HepG2 (cell line): ENCODE data around the gene CCDC57. TPM values are rescaled to one million over a fixed set of nuclear protein-coding genes. Genes with fewer than 3 reads are reported as not detected.

Experiments
- DNMT3B ChIP-seq: conservative IDR thresholded peaks from 2 replicates; pipeline ENCODE4 v1.6.1; 2016; ENCODE audit warnings: missing biosample characterization, control low read depth
- DRAP1 ChIP-seq: IDR thresholded peaks from 2 replicates; pipeline ENCODE4 v1.6.1; 2016; ENCODE audit warnings: missing genetic modification reagents, missing compliant biosample characterization
- GMEB2 ChIP-seq: IDR thresholded peaks from 2 replicates; pipeline ENCODE4 v1.6.1; 2016; ENCODE audit warnings: missing biosample characterization, missing genetic modification reagents, low read depth
- RBM22 ChIP-seq: fragments of 200-400 bp; formaldehyde crosslinking; optimal IDR thresholded peaks from 2 replicates; pipeline ENCODE3; 2017; ENCODE audit warnings: mild to moderate bottlenecking, low read length, moderate library complexity
- ZBTB33 ChIP-seq: sonication (generic); formaldehyde crosslinking; IDR thresholded peaks from 2 replicates; pipeline ENCODE4 v1.4.0; 2020; ENCODE audit warnings: missing genetic modification reagents
- ZBTB43 ChIP-seq: sonication (generic); formaldehyde crosslinking; conservative IDR thresholded peaks from 2 replicates; pipeline ENCODE4 v1.4.0; 2020; ENCODE audit warnings: missing genetic modification reagents
- ZMAT5 ChIP-seq: sonication (generic); formaldehyde crosslinking; IDR thresholded peaks from 2 replicates; pipeline ENCODE4 v1.5.0; 2020; ENCODE audit warnings: mild to moderate bottlenecking, low read depth, missing genetic modification reagents, borderline replicate concordance
- polyA plus RNA-seq, 8 experiments: library from polyadenylated mRNA; depleted of rRNA in 3 of 8; stranded (reverse) in 7 of 8; unstranded in 1 of 8; fragments of >200 nt; fragmentation: Illumina TruSeq in 4 of 8; extraction: Trizol in 4 of 8; gene quantifications; 2 replicates each; pipeline versions ENCODE4 v1.2.1 to v1.2.3, GENCODE V29; 2011 to 2016; ENCODE audit warnings: low read depth in 4 of 8, missing spikeins in 1 of 8, mixed read lengths in 1 of 8; ENCODE audit not compliant: insufficient read depth in 1 of 8
- total RNA-seq, 5 experiments: library from RNA; depleted of rRNA; stranded (reverse); fragments of >200 nt; fragmentation: Illumina TruSeq; extraction: Trizol; gene quantifications; 2 replicates each; pipeline ENCODE4 v1.2.3, GENCODE V29; 2016; ENCODE audit warnings: low read depth in 1 of 5
- TF ChIP-seq, protein P1 (sequence below): sonication (generic); formaldehyde crosslinking; IDR thresholded peaks from 2 replicates; pipeline ENCODE4 v1.5.0; 2020; ENCODE audit warnings: missing genetic modification reagents, mild to moderate bottlenecking, borderline replicate concordance
- TF ChIP-seq, protein P2 (sequence below): sonication (generic); formaldehyde crosslinking; IDR thresholded peaks from 2 replicates; pipeline ENCODE4 v1.4.0; 2020; ENCODE audit warnings: missing genetic modification reagents, mild to moderate bottlenecking, borderline replicate concordance

CCDC57 gene
- total and polyA plus RNA-seq, 2 of the 13 experiments (the other 11 are each of a cell fraction or from before 2014, with no cell fraction given): 59.3 to 59.9 TPM

GRCh38 chr17:82101767-82102679 lies 110.6 kb downstream of the CCDC57 start (continued):
- TF ChIP-seq ZBTB43 (CRISPR knock-in tag) (no peak), DNMT3B (no peak; the same call in 1 of the 2 replicates), ZBTB33 (CRISPR knock-in tag) (peak; percentile 67; the same call in 1 of the 2 replicates), DRAP1 (peak; percentile 60), RBM22 (peak; percentile 72), GMEB2 (no peak), ZMAT5 (no peak)
- TF ChIP-seq, protein P1, sequence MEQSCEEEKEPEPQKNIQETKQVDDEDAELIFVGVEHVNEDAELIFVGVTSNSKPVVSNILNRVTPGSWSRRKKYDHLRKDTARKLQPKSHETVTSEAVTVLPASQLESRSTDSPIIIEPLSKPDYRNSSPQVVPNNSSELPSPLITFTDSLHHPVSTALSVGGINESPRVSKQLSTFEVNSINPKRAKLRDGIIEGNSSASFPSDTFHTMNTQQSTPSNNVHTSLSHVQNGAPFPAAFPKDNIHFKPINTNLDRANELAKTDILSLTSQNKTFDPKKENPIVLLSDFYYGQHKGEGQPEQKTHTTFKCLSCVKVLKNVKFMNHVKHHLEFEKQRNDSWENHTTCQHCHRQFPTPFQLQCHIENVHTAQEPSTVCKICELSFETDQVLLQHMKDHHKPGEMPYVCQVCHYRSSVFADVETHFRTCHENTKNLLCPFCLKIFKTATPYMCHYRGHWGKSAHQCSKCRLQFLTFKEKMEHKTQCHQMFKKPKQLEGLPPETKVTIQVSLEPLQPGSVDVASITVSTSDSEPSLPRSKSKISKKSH (CRISPR knock-in tag): peak; percentile 92
- TF ChIP-seq, protein P2, sequence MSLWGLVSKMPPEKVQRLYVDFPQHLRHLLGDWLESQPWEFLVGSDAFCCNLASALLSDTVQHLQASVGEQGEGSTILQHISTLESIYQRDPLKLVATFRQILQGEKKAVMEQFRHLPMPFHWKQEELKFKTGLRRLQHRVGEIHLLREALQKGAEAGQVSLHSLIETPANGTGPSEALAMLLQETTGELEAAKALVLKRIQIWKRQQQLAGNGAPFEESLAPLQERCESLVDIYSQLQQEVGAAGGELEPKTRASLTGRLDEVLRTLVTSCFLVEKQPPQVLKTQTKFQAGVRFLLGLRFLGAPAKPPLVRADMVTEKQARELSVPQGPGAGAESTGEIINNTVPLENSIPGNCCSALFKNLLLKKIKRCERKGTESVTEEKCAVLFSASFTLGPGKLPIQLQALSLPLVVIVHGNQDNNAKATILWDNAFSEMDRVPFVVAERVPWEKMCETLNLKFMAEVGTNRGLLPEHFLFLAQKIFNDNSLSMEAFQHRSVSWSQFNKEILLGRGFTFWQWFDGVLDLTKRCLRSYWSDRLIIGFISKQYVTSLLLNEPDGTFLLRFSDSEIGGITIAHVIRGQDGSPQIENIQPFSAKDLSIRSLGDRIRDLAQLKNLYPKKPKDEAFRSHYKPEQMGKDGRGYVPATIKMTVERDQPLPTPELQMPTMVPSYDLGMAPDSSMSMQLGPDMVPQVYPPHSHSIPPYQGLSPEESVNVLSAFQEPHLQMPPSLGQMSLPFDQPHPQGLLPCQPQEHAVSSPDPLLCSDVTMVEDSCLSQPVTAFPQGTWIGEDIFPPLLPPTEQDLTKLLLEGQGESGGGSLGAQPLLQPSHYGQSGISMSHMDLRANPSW (CRISPR knock-in tag): peak; percentile 91
